ENCODE data around the gene PSMB4.
"Not testable (repeated sequence)": the region's sequence is repeated elsewhere in the genome, so short reads cannot be mapped to it uniquely, and the experiment has no call there.

Gene PSMB4

DNA sequence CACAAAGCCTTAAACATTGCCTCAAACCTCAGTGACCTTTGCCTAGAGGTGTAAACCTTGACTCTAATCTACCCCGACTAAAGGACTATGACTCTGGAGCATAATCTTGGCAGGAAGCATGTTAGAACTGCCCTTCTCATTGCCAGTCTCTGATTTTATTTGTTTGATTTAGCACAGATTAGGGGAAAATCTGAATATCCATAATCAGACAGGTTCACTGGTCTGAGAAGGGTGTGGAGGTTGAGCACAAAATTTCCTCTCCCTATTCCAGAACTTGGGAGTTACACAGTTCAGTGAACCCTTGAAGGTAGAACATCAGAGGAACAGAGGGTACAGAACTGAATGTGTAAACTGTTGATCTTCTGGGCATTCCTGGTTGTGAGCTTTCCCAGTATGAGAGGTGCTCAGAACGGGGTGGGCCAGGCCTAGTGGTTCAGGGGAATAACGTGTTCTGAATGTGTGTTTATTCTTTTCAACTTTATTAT is 8.3 kb upstream of the PSMB4 start:
- TF ChIP-seq, protein P1, sequence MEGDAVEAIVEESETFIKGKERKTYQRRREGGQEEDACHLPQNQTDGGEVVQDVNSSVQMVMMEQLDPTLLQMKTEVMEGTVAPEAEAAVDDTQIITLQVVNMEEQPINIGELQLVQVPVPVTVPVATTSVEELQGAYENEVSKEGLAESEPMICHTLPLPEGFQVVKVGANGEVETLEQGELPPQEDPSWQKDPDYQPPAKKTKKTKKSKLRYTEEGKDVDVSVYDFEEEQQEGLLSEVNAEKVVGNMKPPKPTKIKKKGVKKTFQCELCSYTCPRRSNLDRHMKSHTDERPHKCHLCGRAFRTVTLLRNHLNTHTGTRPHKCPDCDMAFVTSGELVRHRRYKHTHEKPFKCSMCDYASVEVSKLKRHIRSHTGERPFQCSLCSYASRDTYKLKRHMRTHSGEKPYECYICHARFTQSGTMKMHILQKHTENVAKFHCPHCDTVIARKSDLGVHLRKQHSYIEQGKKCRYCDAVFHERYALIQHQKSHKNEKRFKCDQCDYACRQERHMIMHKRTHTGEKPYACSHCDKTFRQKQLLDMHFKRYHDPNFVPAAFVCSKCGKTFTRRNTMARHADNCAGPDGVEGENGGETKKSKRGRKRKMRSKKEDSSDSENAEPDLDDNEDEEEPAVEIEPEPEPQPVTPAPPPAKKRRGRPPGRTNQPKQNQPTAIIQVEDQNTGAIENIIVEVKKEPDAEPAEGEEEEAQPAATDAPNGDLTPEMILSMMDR (IDR thresholded peaks at IDR 0.05; ENCODE audit: control insufficient read depth, insufficient read depth, low read depth, low read length, missing control alignments), result no peak
- H3K4me3 ChIP-seq (ENCODE audit: control insufficient read depth, low read depth, low read length), result no peak overlapping the region
- DNase-seq (ENCODE audit: low read depth), result no peak

DNA sequence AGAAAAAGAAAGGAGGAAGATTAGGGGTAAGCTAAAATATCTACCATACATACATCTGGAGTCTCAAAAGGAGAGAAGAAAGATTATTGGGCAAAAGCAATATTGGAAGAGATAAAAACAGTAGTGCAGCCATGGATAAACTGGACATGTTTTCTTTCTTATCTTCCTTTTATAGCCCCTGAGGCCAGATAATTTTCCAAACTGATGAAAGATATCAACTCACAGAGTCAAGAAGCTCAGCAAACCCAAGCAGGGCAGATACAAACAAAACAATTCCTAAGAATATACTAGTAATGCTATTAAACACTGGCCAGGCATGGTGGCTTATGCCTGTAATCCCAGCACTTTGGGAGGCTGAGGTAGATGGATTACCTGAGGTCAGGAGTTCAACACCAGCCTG is 5.8 kb upstream of the PSMB4 start:
- no peak overlapping the region for H3K4me3 ChIP-seq (ENCODE audit: control insufficient read depth, low read depth, low read length)
- DNase-seq (ENCODE audit: low read depth), result no peak
- TF ChIP-seq, protein P1 (IDR thresholded peaks at IDR 0.05; ENCODE audit: control insufficient read depth, insufficient read depth, low read depth, low read length, missing control alignments), result no peak

DNA sequence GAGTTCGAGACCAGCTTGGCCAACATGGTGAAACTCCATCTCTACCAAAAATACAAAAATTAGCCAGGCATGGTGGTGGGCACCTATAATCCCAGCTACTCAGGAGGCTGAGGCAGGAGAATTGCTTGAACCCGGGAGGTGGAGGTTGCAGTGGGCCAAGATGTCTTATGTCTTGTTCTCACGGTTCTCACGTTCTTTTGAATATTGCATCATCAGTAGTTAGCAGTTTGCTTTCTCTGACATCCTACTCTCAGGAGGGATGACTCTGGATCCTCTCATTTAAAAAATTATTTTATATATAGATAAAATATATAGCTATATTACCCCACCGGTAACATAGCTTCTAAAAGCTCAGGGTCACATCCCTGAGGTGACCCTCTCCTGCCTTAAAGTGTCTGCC is 3.1 kb upstream of the PSMB4 start:
- H3K4me3 ChIP-seq (ENCODE audit: control insufficient read depth, low read depth, low read length); DNase-seq (ENCODE audit: low read depth): not testable (repeated sequence)

DNA sequence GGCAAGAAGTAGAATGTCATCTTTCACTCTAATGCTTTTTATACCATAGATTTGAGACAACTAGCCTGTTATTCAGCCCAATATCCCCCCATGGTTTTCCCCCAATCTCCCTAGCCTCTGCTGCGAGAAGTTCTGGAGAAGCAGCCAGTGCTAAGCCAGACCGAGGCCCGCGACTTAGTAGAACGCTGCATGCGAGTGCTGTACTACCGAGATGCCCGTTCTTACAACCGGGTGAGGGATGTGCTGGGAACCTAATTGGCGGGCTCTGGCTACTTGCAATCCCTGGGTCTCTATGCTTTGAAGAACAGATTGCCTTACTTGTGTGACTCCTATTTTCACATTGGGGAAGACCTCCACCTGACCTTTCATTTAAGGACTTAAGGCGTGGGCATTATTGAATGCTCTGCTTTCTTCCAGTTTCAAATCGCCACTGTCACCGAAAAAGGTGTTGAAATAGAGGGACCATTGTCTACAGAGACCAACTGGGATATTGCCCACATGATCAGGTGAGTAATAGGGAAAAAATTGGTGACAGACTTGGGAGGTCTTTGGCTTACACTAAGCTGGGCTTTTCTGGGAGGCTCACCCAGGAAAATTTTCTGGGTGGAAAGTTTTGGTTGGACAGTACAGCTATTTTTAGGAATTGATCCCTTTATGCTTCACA is 1.9 kb downstream of the PSMB4 start:
- TF ChIP-seq, protein P1 (IDR thresholded peaks at IDR 0.05; ENCODE audit: control insufficient read depth, insufficient read depth, low read depth, low read length, missing control alignments), result no peak
- no peak overlapping the region for H3K4me3 ChIP-seq (ENCODE audit: control insufficient read depth, low read depth, low read length)
- DNase-seq (ENCODE audit: low read depth), result no peak

DNA sequence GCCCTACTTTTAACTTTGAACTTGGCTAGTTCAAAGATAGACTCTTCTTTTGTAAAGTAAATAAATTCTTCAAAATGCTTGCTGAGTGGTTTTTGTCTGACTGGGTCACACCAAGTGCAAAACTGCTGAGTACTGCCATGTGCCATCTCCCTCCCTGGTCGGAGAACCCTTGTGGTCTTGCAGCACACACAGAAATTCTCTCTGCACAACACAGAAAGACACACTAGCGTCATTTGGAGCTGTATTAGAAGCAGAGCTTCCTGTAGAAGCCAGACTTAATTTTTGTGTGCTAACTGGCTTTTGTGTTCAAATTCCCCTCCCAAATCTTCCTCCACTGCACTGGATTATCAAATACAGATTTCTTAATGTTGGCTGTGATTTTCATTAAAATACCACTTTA is 2.5 kb downstream of the PSMB4 start:
- H3K4me3 ChIP-seq (ENCODE audit: control insufficient read depth, low read depth, low read length), result no peak overlapping the region
- TF ChIP-seq, protein P1 (IDR thresholded peaks at IDR 0.05; ENCODE audit: control insufficient read depth, insufficient read depth, low read depth, low read length, missing control alignments), result no peak
- no peak for DNase-seq (ENCODE audit: low read depth)

DNA sequence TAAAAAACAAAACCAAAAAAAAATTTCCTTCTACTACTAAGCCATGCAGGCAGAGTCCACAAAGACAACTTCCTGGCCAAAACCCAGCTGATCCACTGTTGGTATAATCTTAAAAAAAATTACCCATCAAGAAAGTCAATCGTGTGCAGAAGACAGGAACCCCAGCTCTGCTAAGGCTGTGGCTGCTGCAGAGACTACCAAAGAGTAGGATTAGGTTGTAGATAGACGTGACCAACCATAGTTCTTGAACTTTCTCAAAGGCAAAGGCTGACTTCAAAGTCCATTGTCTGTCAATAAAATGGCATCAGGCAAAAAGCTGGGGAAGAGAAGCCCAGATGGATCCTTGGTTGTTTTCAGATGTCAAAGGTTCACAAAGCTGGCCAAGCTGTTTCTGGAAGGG is 3.4 kb downstream of the PSMB4 start:
- no peak overlapping the region for H3K4me3 ChIP-seq (ENCODE audit: control insufficient read depth, low read depth, low read length)
- TF ChIP-seq, protein P1 (IDR thresholded peaks at IDR 0.05; ENCODE audit: control insufficient read depth, insufficient read depth, low read depth, low read length, missing control alignments), result no peak
- DNase-seq (ENCODE audit: low read depth), result no peak

DNA sequence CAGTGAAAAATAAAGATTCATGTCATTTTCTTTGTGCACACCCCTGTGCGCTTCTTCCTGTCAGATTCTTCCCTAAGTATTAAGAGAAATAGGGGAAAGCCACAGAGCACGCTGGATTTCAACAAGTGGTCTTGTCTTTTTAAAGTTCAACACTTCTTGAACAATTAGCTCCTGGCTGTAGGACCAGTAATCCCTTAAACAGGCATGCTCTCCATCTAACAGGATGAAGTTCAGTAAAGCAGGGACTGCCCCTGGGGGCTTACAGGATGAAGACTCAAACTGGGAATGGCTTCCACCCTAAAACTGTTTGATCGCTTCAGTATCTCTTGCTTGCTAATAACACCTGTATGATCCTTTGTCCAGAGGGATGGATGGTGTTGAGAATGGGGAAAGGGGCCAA is 4.2 kb downstream of the PSMB4 start:
- DNase-seq (ENCODE audit: low read depth), result no peak
- no peak overlapping the region for H3K4me3 ChIP-seq (ENCODE audit: control insufficient read depth, low read depth, low read length)
- TF ChIP-seq, protein P1 (IDR thresholded peaks at IDR 0.05; ENCODE audit: control insufficient read depth, insufficient read depth, low read depth, low read length, missing control alignments), result no peak
